ENCODE measurements around the gene KAZN.
A peak's percentile ranks its signal among the peaks of the same experiment; 100 is the strongest.

The KAZN gene

DNA sequence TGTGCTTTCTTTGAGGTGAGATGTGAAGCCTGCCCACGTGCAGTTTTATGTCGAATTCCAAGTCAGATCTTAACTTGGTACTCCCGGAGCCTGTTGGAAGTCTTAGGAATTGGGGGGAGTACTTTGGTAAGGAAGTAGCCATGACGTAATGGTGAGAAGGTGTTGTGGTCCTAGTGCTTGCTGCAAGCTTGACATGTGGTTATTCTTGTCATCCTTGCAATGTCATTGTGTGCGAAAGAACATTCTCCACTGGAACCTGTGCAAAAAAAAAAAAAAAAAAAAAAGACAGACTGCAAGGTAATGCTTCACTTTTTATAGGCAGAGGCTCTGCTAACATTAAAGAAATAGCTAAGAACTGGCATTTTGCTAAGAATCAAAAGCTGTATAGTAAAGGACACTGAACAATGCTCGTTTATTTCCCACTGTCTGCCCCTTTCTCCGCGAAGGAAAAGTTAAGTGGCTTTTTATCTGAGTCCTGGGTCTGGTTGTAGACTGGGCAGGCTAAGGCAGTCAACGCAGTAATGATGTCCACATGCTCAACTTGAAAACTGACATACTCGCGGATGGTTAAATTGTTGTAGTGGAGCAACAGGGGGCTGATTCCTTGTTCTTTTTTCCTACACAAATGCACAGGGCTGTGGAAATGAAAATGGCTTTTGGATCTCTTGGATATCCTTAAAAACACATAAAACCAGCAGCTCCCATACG lies 2.1 kb downstream of the KAZN start:
- TF ChIP-seq, protein P1, sequence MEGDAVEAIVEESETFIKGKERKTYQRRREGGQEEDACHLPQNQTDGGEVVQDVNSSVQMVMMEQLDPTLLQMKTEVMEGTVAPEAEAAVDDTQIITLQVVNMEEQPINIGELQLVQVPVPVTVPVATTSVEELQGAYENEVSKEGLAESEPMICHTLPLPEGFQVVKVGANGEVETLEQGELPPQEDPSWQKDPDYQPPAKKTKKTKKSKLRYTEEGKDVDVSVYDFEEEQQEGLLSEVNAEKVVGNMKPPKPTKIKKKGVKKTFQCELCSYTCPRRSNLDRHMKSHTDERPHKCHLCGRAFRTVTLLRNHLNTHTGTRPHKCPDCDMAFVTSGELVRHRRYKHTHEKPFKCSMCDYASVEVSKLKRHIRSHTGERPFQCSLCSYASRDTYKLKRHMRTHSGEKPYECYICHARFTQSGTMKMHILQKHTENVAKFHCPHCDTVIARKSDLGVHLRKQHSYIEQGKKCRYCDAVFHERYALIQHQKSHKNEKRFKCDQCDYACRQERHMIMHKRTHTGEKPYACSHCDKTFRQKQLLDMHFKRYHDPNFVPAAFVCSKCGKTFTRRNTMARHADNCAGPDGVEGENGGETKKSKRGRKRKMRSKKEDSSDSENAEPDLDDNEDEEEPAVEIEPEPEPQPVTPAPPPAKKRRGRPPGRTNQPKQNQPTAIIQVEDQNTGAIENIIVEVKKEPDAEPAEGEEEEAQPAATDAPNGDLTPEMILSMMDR (conservative IDR thresholded peaks at IDR 0.05; ENCODE audit: control insufficient read depth, insufficient read depth, low read depth, low read length) = no peak
- DNase-seq (ENCODE audit: low read depth) = no peak
- no peak overlapping the region for H3K4me3 ChIP-seq (ENCODE audit: control insufficient read depth, low read depth, low read length)

DNA sequence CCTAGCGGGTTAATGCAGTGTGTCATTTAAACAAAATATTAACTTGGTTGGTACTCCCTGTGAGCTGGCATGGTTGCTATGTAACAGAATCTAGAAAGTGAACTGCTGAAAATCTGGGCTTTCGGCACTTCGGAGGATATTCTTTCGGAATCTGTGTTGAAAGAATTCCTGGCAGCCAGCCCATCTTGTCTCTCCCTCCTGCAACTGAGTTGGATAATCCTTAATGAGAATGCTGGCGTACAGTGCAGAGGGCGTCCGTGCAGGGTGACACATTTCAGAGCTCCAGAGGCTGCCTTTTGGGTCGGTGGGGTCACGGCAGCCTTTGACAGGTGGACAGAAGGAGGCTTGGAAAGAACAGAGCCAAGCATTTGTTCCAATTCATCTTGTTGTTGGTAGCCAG lies 3.7 kb downstream of the KAZN start:
- no peak overlapping the region for H3K4me3 ChIP-seq (ENCODE audit: control insufficient read depth, low read depth, low read length)
- peak; percentile 29 for DNase-seq (ENCODE audit: low read depth)
- TF ChIP-seq, protein P1 (conservative IDR thresholded peaks at IDR 0.05; ENCODE audit: control insufficient read depth, insufficient read depth, low read depth, low read length) = no peak

DNA sequence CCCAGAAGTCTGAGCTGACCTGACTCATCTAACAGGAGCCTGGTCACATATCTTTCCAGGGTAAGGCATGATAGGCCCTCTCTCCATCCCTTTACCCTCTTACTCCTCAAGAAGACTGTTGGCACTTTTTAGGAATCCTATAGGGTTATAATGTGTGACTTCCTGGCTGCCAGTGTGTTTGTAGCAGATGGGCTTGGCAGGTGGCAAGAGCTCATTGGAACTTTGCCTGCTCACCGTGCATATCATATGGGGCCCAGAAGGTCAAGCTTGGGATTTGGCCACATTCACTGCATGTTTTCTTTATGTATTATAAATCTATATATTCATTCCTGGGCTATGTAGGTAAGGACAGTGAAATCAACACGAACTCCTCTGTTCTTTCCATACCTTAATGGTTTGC lies 5.2 kb downstream of the KAZN start:
- DNase-seq (ENCODE audit: low read depth) = no peak
- H3K4me3 ChIP-seq (ENCODE audit: control insufficient read depth, low read depth, low read length) = no peak overlapping the region
- TF ChIP-seq, protein P1 (conservative IDR thresholded peaks at IDR 0.05; ENCODE audit: control insufficient read depth, insufficient read depth, low read depth, low read length) = no peak

DNA sequence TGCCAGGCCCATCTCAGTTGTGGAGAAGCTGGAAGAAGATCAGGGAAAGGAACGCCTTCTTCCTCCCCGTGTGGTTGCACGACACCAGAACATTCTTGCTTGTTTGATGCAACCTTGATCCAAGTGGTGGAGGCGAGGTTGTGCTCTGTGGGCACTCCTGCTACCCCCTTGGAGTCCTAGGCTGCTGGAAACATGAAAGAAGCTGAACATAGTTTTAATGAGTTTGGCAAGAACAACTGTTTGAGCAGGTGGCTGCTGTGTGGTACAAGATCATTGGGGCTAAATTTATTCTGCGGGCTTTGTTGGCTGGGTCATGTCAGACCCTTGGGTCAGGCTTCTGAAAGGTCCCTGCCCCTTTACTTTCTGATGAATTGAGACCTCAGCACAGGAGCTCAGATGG lies 5.9 kb downstream of the KAZN start:
- TF ChIP-seq, protein P1 (conservative IDR thresholded peaks at IDR 0.05; ENCODE audit: control insufficient read depth, insufficient read depth, low read depth, low read length) = no peak
- H3K4me3 ChIP-seq (ENCODE audit: control insufficient read depth, low read depth, low read length) = no peak overlapping the region
- no peak for DNase-seq (ENCODE audit: low read depth)

DNA sequence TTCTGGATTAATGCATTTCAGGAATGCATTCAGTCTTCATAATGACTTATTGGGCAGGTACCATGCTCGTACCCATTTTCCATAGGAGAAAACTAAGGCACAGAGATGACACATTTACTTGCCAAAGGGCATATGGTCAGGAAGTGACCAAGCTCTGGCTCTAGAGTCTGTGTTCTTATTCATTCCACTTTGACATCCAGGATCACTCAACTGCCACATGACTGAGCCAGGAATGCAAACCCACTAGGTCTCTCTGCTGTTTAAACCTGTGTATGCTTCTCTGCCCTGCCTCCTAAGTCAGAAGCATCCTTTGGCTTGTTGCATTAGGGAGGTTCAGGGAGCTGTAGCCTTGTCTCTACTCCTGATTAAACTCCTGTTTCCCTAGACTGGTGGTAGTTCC lies 7.5 kb downstream of the KAZN start:
- H3K4me3 ChIP-seq (ENCODE audit: control insufficient read depth, low read depth, low read length) = no peak overlapping the region
- TF ChIP-seq, protein P1 (conservative IDR thresholded peaks at IDR 0.05; ENCODE audit: control insufficient read depth, insufficient read depth, low read depth, low read length) = no peak
- no peak for DNase-seq (ENCODE audit: low read depth)

DNA sequence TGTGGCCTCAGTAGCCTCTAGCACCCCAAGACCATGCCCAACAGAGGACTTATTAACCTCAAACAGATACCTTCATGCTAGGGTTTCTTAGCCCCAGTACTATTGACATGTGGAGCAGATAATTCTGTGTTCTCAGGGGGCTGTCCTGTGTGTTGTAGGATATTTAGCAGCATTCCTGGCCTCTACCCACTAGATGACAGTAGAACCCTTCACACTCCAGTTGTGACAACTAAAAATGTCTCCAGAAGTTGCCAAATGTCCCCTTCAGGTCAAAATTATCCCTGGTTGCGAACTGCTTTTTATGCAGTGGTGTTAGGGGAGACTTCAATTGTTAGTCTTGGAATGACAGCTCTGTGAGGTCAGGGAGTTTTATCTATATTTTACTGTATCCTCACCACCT lies 8.1 kb downstream of the KAZN start:
- DNase-seq (ENCODE audit: low read depth) = no peak

More for the DNA sequence above, 8.1 kb downstream of the KAZN start:
- H3K4me3 ChIP-seq (ENCODE audit: control insufficient read depth, low read depth, low read length) = no peak overlapping the region
- TF ChIP-seq, protein P1 (conservative IDR thresholded peaks at IDR 0.05; ENCODE audit: control insufficient read depth, insufficient read depth, low read depth, low read length) = peak; percentile 7

Data from fibroblast of mammary gland (primary cell).